CD4-positive, alpha-beta memory T cell (primary cell): Measurements from ENCODE around the gene GLS. TPM values are rescaled to one million over a fixed set of nuclear protein-coding genes. Genes with fewer than 3 reads are reported as not detected.

ENCODE experiments used
- polyA plus RNA-seq, 2 donors: library from polyadenylated mRNA; unstranded; fragments of 300-500 nt; fragmentation: Illumina TruSeq; gene quantifications; one replicate each; pipeline ENCODE4 v1.2.3, GENCODE V29; 2021
- total RNA-seq, 2 experiments: library from RNA; stranded (reverse); gene quantifications; one replicate each; pipeline ENCODE4 v1.2.3, GENCODE V29; 2021

The GLS gene
- total and polyA plus RNA-seq, 4 experiments from 2014 or later, result 27.0 to 208 (median 132) TPM

Other genes with a start within 250 kb of the GLS start
- gene NAB1, start 231.7 kb upstream of the GLS start, total RNA-seq, result 10 to 100 TPM; 24.8 to 30.7 TPM
- gene NAB1, start 231.7 kb upstream of the GLS start, polyA plus RNA-seq, result 1 to 10 TPM; 2.8 to 3.0 TPM
- gene STAT1, start 133.3 kb downstream of the GLS start, total RNA-seq, result 100 to 1,000 TPM; 130 TPM
- gene STAT1, start 133.3 kb downstream of the GLS start, polyA plus RNA-seq, result 100 to 1,000 TPM; 221 to 230 TPM